Activated CD4-positive, alpha-beta T cell treated with anti-CD3 and anti-CD28 coated beads for 24 hours (primary cell): ENCODE data around the gene KRTAP10-5.
"Not testable (repeated sequence)": the region's sequence is repeated elsewhere in the genome, so short reads cannot be mapped to it uniquely, and the experiment has no call there.

Source experiments
- DNase-seq, 2 donors: peaks; one replicate each; pipeline ENCODE4 v3.0.0-alpha.2; 2020; ENCODE audit warnings: low read depth in 2 of 2

Gene KRTAP10-5

GRCh38 chr21:44590897-44591800, 10.7 kb upstream of the KRTAP10-5 start:
- DNase-seq, result not testable (repeated sequence)

DNA sequence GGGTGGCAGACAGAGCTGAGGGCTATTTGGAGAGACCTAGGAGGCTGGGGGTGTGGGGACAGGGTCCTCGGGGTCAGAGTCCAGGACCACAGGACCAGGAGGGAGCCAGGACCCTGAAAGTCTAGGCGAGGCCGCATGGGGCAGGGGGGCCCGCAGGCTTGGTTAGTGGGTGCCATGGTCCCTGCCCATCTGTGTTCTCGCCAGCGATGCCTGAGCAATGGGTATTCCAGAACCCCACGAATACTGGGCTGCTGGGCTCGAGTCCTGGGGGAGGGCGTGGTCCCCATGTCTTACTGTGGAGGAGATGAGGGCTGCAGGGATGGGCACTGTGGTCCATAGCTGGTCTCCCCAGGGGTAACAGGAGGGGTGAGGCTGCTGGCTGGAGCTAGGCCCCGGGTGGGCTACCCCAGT, 9.9 kb upstream of the KRTAP10-5 start:
- DNase-seq, result no peak

GRCh38 chr21:44589586-44590305, 9.3 kb upstream of the KRTAP10-5 start:
- no peak for DNase-seq

GRCh38 chr21:44589094-44589493, 8.7 kb upstream of the KRTAP10-5 start:
- DNase-seq, result no peak

DNA sequence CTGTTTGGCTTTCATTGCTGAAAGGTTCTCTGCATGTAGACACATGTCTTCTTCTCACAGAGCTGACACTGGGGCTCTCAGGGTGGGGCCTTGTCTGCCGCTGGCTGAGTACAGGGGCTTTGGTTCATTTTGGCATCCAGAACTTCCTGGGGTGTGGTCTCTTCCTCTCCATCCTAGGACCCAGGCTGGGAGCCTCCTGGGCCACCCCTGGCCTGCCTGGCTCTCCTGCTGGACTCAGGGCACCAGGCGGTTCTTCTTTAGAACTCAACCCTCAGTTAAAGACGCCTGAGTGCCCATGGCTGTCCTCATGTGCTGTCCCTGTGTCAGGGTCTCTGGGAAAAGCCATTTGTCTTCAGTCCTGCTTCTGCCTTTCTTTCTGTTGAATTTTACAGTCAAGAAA, 5.5 kb upstream of the KRTAP10-5 start:
- DNase-seq, result no peak

DNA sequence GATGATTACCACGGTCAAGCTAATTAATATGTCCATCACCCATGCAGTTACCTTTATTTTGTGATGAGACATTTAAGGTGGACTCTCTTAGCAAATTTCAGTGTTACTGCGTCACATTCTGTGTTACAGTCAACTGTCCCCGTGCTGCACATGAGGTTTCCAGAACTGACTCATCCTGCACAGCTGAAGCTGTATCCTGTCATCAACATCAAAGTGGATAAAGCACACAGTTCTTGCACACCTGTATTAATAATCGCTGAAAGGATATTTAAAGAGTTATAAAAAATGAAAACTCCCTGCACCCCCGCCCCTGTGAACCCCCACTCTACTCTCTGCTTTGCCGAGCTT, 3.4 kb upstream of the KRTAP10-5 start:
- DNase-seq, result no peak

DNA sequence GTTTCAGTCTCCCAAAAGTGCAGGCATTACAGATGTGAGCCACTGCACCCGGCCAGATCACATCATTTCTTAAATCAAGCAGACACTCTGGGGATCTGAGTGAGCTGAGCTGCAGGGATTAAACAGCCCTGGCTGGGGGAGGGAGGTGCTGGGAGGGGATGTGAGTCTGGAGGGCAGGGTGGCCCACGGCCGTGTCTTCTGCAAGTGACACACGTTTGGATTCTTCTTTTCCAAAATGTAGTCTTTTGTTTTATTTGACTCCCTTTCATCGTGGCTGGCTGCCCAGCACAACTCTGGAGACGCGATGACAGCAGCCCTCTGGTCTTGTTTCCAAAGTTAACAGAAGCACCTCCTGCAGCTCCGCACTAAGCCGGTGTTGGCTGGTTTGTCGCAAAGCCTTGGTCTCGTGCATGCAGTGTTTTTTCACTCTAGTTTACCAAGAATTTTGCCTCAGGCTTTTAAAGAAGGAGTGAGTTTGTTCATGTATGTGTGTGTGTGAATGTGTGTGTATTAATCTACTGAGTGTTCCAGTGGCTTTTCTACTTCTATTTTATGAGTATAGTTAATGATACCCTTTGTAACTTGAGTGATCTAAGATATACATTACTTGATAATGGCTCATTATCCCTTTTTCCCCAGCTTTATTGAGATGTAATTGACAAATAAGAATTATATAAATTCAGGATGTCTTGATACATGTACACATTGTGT, 2.8 kb upstream of the KRTAP10-5 start:
- no peak for DNase-seq

DNA sequence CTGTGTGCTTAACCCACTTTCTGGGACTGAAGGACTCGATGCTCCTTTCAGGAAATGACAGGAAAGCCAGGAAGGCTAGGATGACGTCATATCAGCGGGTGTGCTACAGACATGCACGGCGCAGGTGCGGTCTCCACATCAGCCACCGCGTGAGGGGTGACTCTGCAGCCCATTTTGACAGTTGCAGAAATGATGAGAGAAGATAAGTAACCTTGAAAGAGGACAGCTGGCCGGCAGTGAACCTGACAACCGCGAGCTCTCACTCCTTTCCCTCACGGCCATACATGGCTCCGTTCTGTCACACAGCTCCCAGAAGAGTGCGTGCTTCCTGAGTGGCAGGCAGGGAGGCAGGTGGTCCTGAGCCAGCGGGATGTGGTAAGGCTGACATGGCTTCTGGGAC, 1.7 kb upstream of the KRTAP10-5 start:
- DNase-seq, result no peak

- no peak for DNase-seq
Observed at GRCh38 chr21:44581158-44581557, 754 bp upstream of the KRTAP10-5 start.

DNA sequence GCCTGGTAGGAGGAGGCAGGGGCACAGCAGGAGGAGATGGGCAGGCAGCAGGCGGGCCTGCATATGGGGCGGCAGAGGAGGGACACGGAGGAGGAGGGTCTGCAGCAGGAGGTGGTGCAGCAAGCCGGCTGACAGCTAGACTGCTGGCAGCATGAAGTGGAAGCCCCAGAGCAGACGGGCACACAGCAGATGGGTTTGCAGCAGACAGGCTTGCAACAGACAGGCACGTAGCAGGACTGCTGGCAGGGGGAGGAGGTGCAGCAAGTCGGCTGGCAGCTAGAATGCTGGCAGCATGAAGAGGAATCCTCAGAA, 615 bp downstream of the KRTAP10-5 start:
- DNase-seq, result no peak

- DNase-seq, result no peak
Observed at GRCh38 chr21:44579056-44579832, 1.2 kb downstream of the KRTAP10-5 start.

DNA sequence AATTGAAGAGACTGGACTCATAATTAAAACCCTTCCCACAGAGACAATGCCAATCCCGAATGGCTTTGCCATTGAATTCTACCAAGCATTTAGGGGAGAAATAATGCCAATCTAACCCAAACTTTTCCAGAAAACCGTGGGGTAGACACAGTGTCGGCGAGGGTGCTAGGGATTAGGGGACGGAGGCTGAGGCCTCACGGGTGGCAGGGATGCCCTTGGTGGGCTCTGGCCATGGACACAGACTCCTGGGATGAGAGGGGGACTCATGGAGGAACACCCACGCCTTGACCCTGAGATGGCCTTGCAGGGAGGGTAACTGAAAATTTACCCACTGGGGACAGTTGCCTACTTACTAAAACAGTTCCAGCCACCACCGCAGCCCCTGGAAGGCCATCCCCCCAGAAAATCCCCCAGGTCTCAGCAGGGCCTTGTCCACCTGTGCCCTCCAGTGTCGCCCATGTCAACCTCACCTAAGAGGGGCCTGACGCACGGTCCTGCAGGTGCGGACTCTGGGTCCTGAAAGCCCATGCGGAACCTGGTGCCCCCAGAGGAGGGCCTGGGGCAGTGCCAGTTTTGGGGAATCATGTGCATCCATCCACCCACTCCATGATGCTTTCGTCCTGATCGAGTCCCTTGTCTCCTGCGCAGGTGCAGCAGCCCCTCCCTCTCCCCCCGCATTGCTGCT, 1.9 kb downstream of the KRTAP10-5 start:
- no peak for DNase-seq

- DNase-seq, result no peak
Observed at GRCh38 chr21:44576025-44576420, 4.4 kb downstream of the KRTAP10-5 start.

GRCh38 chr21:44575307-44576024, 4.9 kb downstream of the KRTAP10-5 start:
- DNase-seq, result no peak

GRCh38 chr21:44574457-44575306, 5.7 kb downstream of the KRTAP10-5 start:
- no peak for DNase-seq

DNA sequence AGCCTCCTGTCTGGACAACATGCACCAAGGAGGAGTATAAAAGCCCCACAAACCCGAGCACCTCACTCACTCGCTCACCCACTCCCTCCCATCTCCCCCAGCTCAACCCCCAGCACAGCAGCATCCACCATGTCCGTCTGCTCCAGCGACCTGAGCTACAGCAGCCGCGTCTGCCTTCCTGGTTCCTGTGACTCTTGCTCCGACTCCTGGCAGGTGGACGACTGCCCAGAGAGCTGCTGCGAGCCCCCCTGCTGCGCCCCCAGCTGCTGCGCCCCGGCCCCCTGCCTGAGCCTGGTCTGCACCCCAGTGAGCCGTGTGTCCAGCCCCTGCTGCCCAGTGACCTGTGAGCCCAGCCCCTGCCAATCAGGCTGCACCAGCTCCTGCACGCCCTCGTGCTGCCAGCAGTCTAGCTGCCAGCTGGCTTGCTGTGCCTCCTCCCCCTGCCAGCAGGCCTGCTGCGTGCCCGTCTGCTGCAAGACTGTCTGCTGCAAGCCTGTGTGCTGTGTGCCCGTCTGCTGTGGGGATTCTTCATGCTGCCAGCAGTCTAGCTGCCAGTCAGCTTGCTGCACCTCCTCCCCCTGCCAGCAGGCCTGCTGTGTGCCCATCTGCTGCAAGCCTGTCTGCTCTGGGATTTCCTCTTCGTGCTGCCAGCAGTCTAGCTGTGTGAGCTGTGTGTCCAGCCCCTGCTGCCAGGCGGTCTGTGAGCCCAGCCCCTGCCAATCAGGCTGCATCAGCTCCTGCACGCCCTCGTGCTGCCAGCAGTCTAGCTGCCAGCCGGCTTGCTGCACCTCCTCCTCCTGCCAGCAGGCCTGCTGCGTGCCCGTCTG, 6.6 kb downstream of the KRTAP10-5 start, which contains the start of gene KRTAP10-4:
Gene KRTAP10-4, plus strand, starts transcription at position 100 of the 827 bp plus-strand sequence. Its CDS starts 30 bp downstream, at position 130.
- DNase-seq, result not testable (repeated sequence)

DNA sequence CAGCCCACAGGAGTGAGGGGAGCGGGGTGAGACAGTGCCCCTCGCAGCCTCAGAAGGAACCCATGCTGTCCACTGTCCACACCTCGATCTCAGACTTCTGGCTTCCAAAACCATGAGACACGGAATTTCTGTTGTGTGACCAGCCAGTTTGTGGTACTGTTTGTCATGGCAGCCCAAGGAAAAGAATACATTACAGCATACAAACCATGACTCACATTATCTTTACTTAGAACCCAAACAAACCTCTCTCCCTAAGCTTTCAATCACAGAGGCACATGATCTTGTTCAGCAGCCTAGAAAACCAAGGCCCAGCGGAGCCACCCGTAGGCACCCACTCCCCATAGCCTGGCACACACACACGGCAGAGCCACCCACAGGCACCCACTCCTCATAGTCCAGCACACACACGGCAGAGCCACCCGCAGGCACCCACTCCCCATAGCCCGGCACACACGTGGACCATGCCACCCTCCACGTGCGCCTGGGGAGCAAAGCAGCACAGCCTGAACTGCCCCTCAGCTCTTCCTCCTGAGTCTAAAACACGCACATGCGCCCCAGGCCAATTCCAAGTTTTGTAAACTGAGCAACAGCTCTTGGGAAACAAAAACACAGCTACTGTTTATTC, 7.3 kb downstream of the KRTAP10-5 start:
- no peak for DNase-seq
